HG03139 (cell line): ENCODE data around the gene METTL8.

ENCODE experiments used
- ATAC-seq: cut with Tn5 transposase; IDR thresholded peaks from one replicate; pipeline ENCODE4 v1.9.1; 2021; ENCODE audit not compliant: unreplicated experiment

METTL8 gene

GRCh38 chr2:171346723-171347557 lies 86.8 kb downstream of the METTL8 start:
- ATAC-seq = no peak

GRCh38 chr2:171345971-171346722 lies 87.6 kb downstream of the METTL8 start:
- no peak for ATAC-seq

GRCh38 chr2:171344182-171344581 lies 89.6 kb downstream of the METTL8 start:
- no peak for ATAC-seq

GRCh38 chr2:171342067-171342413 lies 91.8 kb downstream of the METTL8 start:
- ATAC-seq = no peak

- ATAC-seq = no peak
Measured at GRCh38 chr2:171341394-171342066, 92.3 kb downstream of the METTL8 start.

- ATAC-seq = no peak
Measured at GRCh38 chr2:171334946-171335345, 98.8 kb downstream of the METTL8 start.

GRCh38 chr2:171334171-171334570 lies 99.6 kb downstream of the METTL8 start:
- ATAC-seq = no peak

- ATAC-seq = no peak
Measured at GRCh38 chr2:171330155-171330956, 103.4 kb downstream of the METTL8 start.

GRCh38 chr2:171327043-171327496 lies 106.7 kb downstream of the METTL8 start:
- no peak for ATAC-seq

- no peak for ATAC-seq
Measured at GRCh38 chr2:171325886-171326585, 107.8 kb downstream of the METTL8 start.

GRCh38 chr2:171323971-171324528 lies 109.7 kb downstream of the METTL8 start:
- ATAC-seq = no peak

GRCh38 chr2:171322928-171323327 lies 110.9 kb downstream of the METTL8 start:
- no peak for ATAC-seq

GRCh38 chr2:171320731-171321130 lies 113.1 kb downstream of the METTL8 start:
- ATAC-seq = no peak

GRCh38 chr2:171320208-171320621 lies 113.6 kb downstream of the METTL8 start:
- ATAC-seq = peak; percentile 23

GRCh38 chr2:171319164-171319810 lies 114.5 kb downstream of the METTL8 start:
- peak; percentile 40 for ATAC-seq

- ATAC-seq = no peak
Measured at GRCh38 chr2:171318463-171318934, 115.3 kb downstream of the METTL8 start.

GRCh38 chr2:171317492-171318125 lies 116.2 kb downstream of the METTL8 start:
- peak; percentile 30 for ATAC-seq

GRCh38 chr2:171316755-171317337 lies 116.9 kb downstream of the METTL8 start:
- no peak for ATAC-seq
